H1 (cell line): Measurements from ENCODE around the gene G6PC3. TPM values are rescaled to one million over a fixed set of nuclear protein-coding genes. Genes with fewer than 3 reads are reported as not detected.

Experiments
- CTCF ChIA-PET: fragments of 300-600 bp; sonication (Branson Sonifier 250); formaldehyde crosslinking; loops from one replicate; lab custom pipeline; 2021; ENCODE audit not compliant: partially characterized antibody; lab: Charles Lee
- POLR2A ChIA-PET: fragments of 300-600 bp; sonication (Branson Sonifier 250); formaldehyde crosslinking; loops from one replicate; lab custom pipeline; 2021; ENCODE audit warnings: inconsistent platforms; ENCODE audit not compliant: partially characterized antibody; lab: Charles Lee
- DNase-seq, 2 experiments: peaks; one replicate each; pipeline versions ENCODE4 v3.0.0 to v3.0.0-alpha.2; 2010 to 2022; ENCODE audit warnings: low spot score in 2 of 2, low read depth in 1 of 2, mixed read lengths in 1 of 2
- FAIRE-seq: peaks from 2 replicates; lab custom pipeline; 2011; peaks lifted over from hg19 to GRCh38; lab: Jason Lieb, UNC
- H2AFZ ChIP-seq: 2 replicates; pipeline ENCODE4 v1.8.1; 2012; ENCODE audit warnings: low read length, inconsistent platforms
- H2AK5ac ChIP-seq: 2 replicates; pipeline ENCODE4 v1.6.1; 2013; ENCODE audit warnings: low read depth, low read length
- H2BK120ac ChIP-seq: replicated peaks from 2 replicates; pipeline ENCODE3; 2013; ENCODE audit warnings: low read depth, low read length, inconsistent platforms
- H2BK12ac ChIP-seq: 2 replicates; pipeline ENCODE4 v1.6.1; 2013; ENCODE audit warnings: low read depth, low read length
- H2BK15ac ChIP-seq: 2 replicates; pipeline ENCODE4 v1.6.1; 2013; ENCODE audit warnings: low read length
- H2BK20ac ChIP-seq: 2 replicates; pipeline ENCODE4 v1.6.1; 2013; ENCODE audit warnings: low read length
- H2BK5ac ChIP-seq: 2 replicates; pipeline ENCODE4 v1.6.1; 2013; ENCODE audit warnings: low read depth, low read length
- H3K14ac ChIP-seq: 2 replicates; pipeline ENCODE4 v1.6.1; 2013; ENCODE audit warnings: inconsistent platforms; ENCODE audit not compliant: insufficient read length
- H3K18ac ChIP-seq: 2 replicates; pipeline ENCODE4 v1.6.1; 2013; ENCODE audit warnings: low read length; ENCODE audit errors: extremely low read depth
- H3K23ac ChIP-seq: 2 replicates; pipeline ENCODE4 v1.6.1; 2013; ENCODE audit warnings: inconsistent platforms; ENCODE audit not compliant: insufficient read length
- H3K23me2 ChIP-seq: 2 replicates; pipeline ENCODE4 v1.6.1; 2013; ENCODE audit warnings: low read depth, low read length
- H3K27ac ChIP-seq: 2 replicates; pipeline ENCODE4 v1.6.1; 2011; ENCODE audit warnings: low read depth, low read length, inconsistent platforms
- H3K27me3 ChIP-seq, 4 experiments: replicated peaks in 1 of 4; 1 replicate in 1 of 4; 2 replicates in 3 of 4; pipeline versions ENCODE4 v1.6.1 to v1.8.1; 2011 to 2013; ENCODE audit warnings: low read length in 3 of 4, mild to moderate bottlenecking in 3 of 4, inconsistent platforms in 2 of 4, mixed read lengths in 2 of 4, moderate library complexity in 1 of 4; ENCODE audit not compliant: control insufficient read depth in 3 of 4, insufficient read depth in 3 of 4; ENCODE audit errors: extremely low read depth in 1 of 4
- H3K36me3 ChIP-seq, 4 experiments: 2 replicates each; pipeline versions ENCODE4 v1.6.1 to v1.8.1; 2011 to 2013; ENCODE audit warnings: mild to moderate bottlenecking in 4 of 4, low read length in 3 of 4, moderate library complexity in 2 of 4, control low read depth in 1 of 4, inconsistent platforms in 1 of 4; ENCODE audit not compliant: insufficient read depth in 4 of 4, control insufficient read depth in 2 of 4
- H3K4ac ChIP-seq: replicated peaks from 2 replicates; pipeline ENCODE3; 2013; ENCODE audit warnings: low read length, low read depth, mixed read lengths, inconsistent platforms; ENCODE audit not compliant: insufficient read length
- H3K4me1 ChIP-seq, 4 experiments: replicated peaks in 1 of 4; 1 replicate in 1 of 4; 2 replicates in 3 of 4; pipeline versions ENCODE4 v1.6.1 to v1.8.1; 2011 to 2013; ENCODE audit warnings: low read length in 3 of 4, inconsistent platforms in 2 of 4, mixed read lengths in 1 of 4; ENCODE audit not compliant: insufficient read depth in 4 of 4, control insufficient read depth in 3 of 4
- H3K4me2 ChIP-seq, 2 experiments: 2 replicates each; pipeline versions ENCODE4 v1.6.1 to v1.8.1; 2011 to 2013; ENCODE audit warnings: low read depth in 2 of 2, low read length in 2 of 2, control low read depth in 1 of 2, inconsistent platforms in 1 of 2, mild to moderate bottlenecking in 1 of 2; ENCODE audit not compliant: insufficient read depth in 1 of 2
- H3K4me3 ChIP-seq, 4 experiments: fragments of 200-600, 300-600 bp in 1 of 4; sonication (generic), shearing (Covaris generic), sonication (Bioruptor Twin) in 1 of 4; 2 replicates each; pipeline versions ENCODE4 v1.5.1 to v1.8.1; 2011 to 2016; ENCODE audit warnings: low read length in 4 of 4, low read depth in 3 of 4, control low read depth in 2 of 4, inconsistent platforms in 2 of 4, mild to moderate bottlenecking in 2 of 4, mixed read lengths in 1 of 4, moderate library complexity in 1 of 4; ENCODE audit not compliant: insufficient read depth in 2 of 4; ENCODE audit errors: extremely low read depth in 1 of 4
- H3K56ac ChIP-seq: replicated peaks from 2 replicates; pipeline ENCODE3; 2013; ENCODE audit warnings: low read depth, mild to moderate bottlenecking, mixed read lengths, low read length, inconsistent platforms; ENCODE audit not compliant: insufficient read length
- H3K79me1 ChIP-seq: 2 replicates; pipeline ENCODE4 v1.6.1; 2013; ENCODE audit warnings: low read depth, low read length, control low read depth
- H3K79me2 ChIP-seq, 2 experiments: 2 replicates each; pipeline versions ENCODE4 v1.6.1 to v1.8.1; 2012 to 2013; ENCODE audit warnings: low read length in 2 of 2, mild to moderate bottlenecking in 2 of 2, inconsistent platforms in 1 of 2; ENCODE audit not compliant: insufficient read depth in 2 of 2, control insufficient read depth in 1 of 2
- H3K9ac ChIP-seq, 4 experiments: replicated peaks in 1 of 4; 1 replicate in 1 of 4; 2 replicates in 3 of 4; pipeline versions ENCODE4 v1.6.1 to v1.8.1; 2011 to 2013; ENCODE audit warnings: low read depth in 3 of 4, low read length in 3 of 4, control low read depth in 2 of 4, mild to moderate bottlenecking in 2 of 4, moderate library complexity in 2 of 4, inconsistent platforms in 1 of 4; ENCODE audit errors: extremely low read depth in 1 of 4
- H3K9me3 ChIP-seq, 2 experiments: 2 replicates each; pipeline versions ENCODE4 v1.6.1 to v1.8.1; 2012 to 2013; ENCODE audit warnings: mild to moderate bottlenecking in 2 of 2, moderate library complexity in 2 of 2, control low read depth in 1 of 2, inconsistent platforms in 1 of 2, low read depth in 1 of 2, low read length in 1 of 2, mixed read lengths in 1 of 2; ENCODE audit not compliant: insufficient read depth in 2 of 2
- H4K20me1 ChIP-seq, 2 experiments: replicated peaks in 1 of 2; 2 replicates each; pipeline versions ENCODE3 to v1.8.1; 2011 to 2013; ENCODE audit warnings: inconsistent platforms in 2 of 2, low read length in 2 of 2, mild to moderate bottlenecking in 1 of 2; ENCODE audit not compliant: insufficient read depth in 2 of 2, control insufficient read depth in 1 of 2
- H4K5ac ChIP-seq: 2 replicates; pipeline ENCODE4 v1.6.1; 2013; ENCODE audit warnings: low read length, low read depth, mixed read lengths, inconsistent platforms; ENCODE audit not compliant: insufficient read length
- H4K8ac ChIP-seq: 2 replicates; pipeline ENCODE4 v1.8.0; 2013; ENCODE audit warnings: mild to moderate bottlenecking, moderate library complexity, low read length, inconsistent platforms; ENCODE audit not compliant: insufficient read depth; ENCODE audit errors: extremely low read depth
- H4K91ac ChIP-seq: replicated peaks from 2 replicates; pipeline ENCODE3; 2013; ENCODE audit warnings: low read length, mixed read lengths, inconsistent platforms; ENCODE audit not compliant: insufficient read length
- CHD1 ChIP-seq: IDR thresholded peaks from 2 replicates; pipeline ENCODE4 v1.6.1; 2012; ENCODE audit warnings: low read depth, low read length, improper control_type of control experiment
- CREB1 ChIP-seq: IDR thresholded peaks from 2 replicates; pipeline ENCODE4 v1.6.1; 2012; ENCODE audit warnings: inconsistent platforms
- EGR1 ChIP-seq: IDR thresholded peaks from 2 replicates; pipeline ENCODE4 v1.6.1; 2011; ENCODE audit warnings: low read depth, low read length, borderline replicate concordance
- EZH2 ChIP-seq: fragments of 200-600 bp; sonication (generic); IDR thresholded peaks from 2 replicates; pipeline ENCODE4 v1.7.1; 2012; ENCODE audit warnings: low read depth, mild to moderate bottlenecking, moderate library complexity, low read length, inconsistent platforms; ENCODE audit not compliant: severe bottlenecking
- NRF1 ChIP-seq: IDR thresholded peaks from 2 replicates; pipeline ENCODE4 v1.6.1; 2011; ENCODE audit warnings: mild to moderate bottlenecking, low read depth, low read length, improper control_type of control experiment
- POLR2A ChIP-seq, 2 experiments: IDR thresholded peaks; 1 replicate in 1 of 2; 2 replicates in 1 of 2; pipeline ENCODE4 v1.6.1; 2011; ENCODE audit warnings: low read depth in 2 of 2, low read length in 2 of 2, mild to moderate bottlenecking in 2 of 2; ENCODE audit errors: control extremely low read depth in 1 of 2
- RAD21 ChIP-seq, 2 experiments: IDR thresholded peaks in 1 of 2; conservative IDR thresholded peaks in 1 of 2; 2 replicates each; pipeline ENCODE4 v1.6.1; 2011; ENCODE audit warnings: low read depth in 2 of 2, low read length in 2 of 2, improper control_type of control experiment in 1 of 2, inconsistent platforms in 1 of 2, mild to moderate bottlenecking in 1 of 2, moderate library complexity in 1 of 2
- SIN3A ChIP-seq, 2 experiments: IDR thresholded peaks in 1 of 2; conservative IDR thresholded peaks in 1 of 2; 2 replicates each; pipeline ENCODE4 v1.6.1; 2011 to 2012; ENCODE audit warnings: low read length in 2 of 2, improper control_type of control experiment in 1 of 2, low read depth in 1 of 2, mild to moderate bottlenecking in 1 of 2
- TAF7 ChIP-seq: optimal IDR thresholded peaks from 2 replicates; pipeline ENCODE3; 2011; ENCODE audit warnings: low read depth, mild to moderate bottlenecking, inconsistent platforms, low read length, moderate library complexity, borderline replicate concordance
- TBP ChIP-seq: IDR thresholded peaks from 2 replicates; pipeline ENCODE4 v1.6.1; 2011; ENCODE audit warnings: low read depth, low read length, improper control_type of control experiment
- TCF12 ChIP-seq: IDR thresholded peaks from 2 replicates; pipeline ENCODE4 v1.6.1; 2011; ENCODE audit warnings: low read depth, mild to moderate bottlenecking, low read length
- TEAD4 ChIP-seq: IDR thresholded peaks from 2 replicates; pipeline ENCODE4 v1.6.1; 2012; ENCODE audit warnings: low read depth, low read length, inconsistent platforms, mixed read lengths
- ZNF274 ChIP-seq: IDR thresholded peaks from 2 replicates; pipeline ENCODE4 v1.7.0; 2012; ENCODE audit warnings: low read length, borderline replicate concordance; ENCODE audit errors: extremely low read depth
- WGBS, 2 experiments: shearing (Covaris generic) in 1 of 2; methylation state at CpG; one replicate each; pipeline versions ENCODE4 v1.1.6 to v1.1.7; 2013 to 2015; ENCODE audit warnings: low lambda C conversion rate in 2 of 2, mixed read lengths in 2 of 2, inconsistent platforms in 1 of 2, low coverage in 1 of 2, missing lambda C conversion rate in 1 of 2; ENCODE audit not compliant: insufficient replicate concordance in 2 of 2, insufficient coverage in 1 of 2, insufficient read length in 1 of 2; ENCODE audit errors: extremely low coverage in 1 of 2, missing lambda C conversion rate in 1 of 2; 5-methylcytosine and 5-hydroxymethylcytosine counted together
- polyA plus RNA-seq, 7 experiments: library from polyadenylated mRNA; depleted of rRNA in 3 of 7; stranded (reverse) in 5 of 7; unstranded in 2 of 7; fragments of >200 nt in 5 of 7; fragments of 200-250 nt in 2 of 7; gene quantifications; 1 replicate in 5 of 7; 2 replicates in 1 of 7; 4 replicates in 1 of 7; pipeline versions ENCODE4 v1.2.1 to v1.2.3, GENCODE V29; 2011 to 2013; ENCODE audit warnings: missing spikeins in 2 of 7, mixed read lengths in 2 of 7
- total RNA-seq: library from RNA; stranded (reverse); fragmentation: NEBNext Ultra II Directional; extraction: Animal tissue kit (Norgen Biotek cat#: 25700); gene quantifications from 2 replicates; pipeline ENCODE4 v1.2.1, GENCODE V29; 2021

G6PC3 gene
- total and polyA plus RNA-seq, 2 of the 8 experiments (the other 6 are each of a cell fraction or from before 2014, with no cell fraction given) = 104 to 343 TPM

GRCh38 chr17:44049294-44050060 lies 21.1 kb upstream of the G6PC3 start:
- Histone ChIP-seq H3K79me1 (peaks cover 3% of the 10 kb centered on the region), H3K27ac (no peak overlapping the region), H3K23ac (no peak overlapping the region), H3K56ac (no peak overlapping the region), H3K9me3 (no peaks in the 10 kb centered on the region; a peak in 1 of 4 replicates), H3K4me2 (no peak overlapping the region), H2BK15ac (no peak overlapping the region), H4K20me1 (peaks cover 7 to 9% of the 10 kb centered on the region in 2 experiments), H4K91ac (no peak overlapping the region), H2AK5ac (no peak overlapping the region), H3K14ac (no peak overlapping the region), H3K4me3 (no peak overlapping the region), H3K4me1 (no peaks in the 10 kb centered on the region), H2BK120ac (no peak overlapping the region), H3K18ac (no peak overlapping the region), H3K9ac (no peak overlapping the region), H4K5ac (no peak overlapping the region), H3K4ac (no peak overlapping the region), H3K27me3 (no peaks in the 10 kb centered on the region), H2BK12ac (no peak overlapping the region), H2BK5ac (no peak overlapping the region), H3K79me2 (peaks cover 5 to 77% of the 10 kb centered on the region in 2 experiments; a peak in 3 of 4 replicates), H2BK20ac (no peak overlapping the region), H4K8ac (no peak overlapping the region), H2AFZ (no peak overlapping the region), H3K36me3 (peaks cover 11 to 72% (median 40%) of the 10 kb centered on the region in 4 experiments), H3K23me2 (no peaks in the 10 kb centered on the region)
- WGBS, 2 experiments = 93% methylated on average over 9 of the region's 9 CpGs; no CpG with 5 or more reads in 1 of the 2 experiments
- POLR2A ChIA-PET = interaction anchor here (0.7 to 1.6 kb wide), 4 partner anchors 9 to 44 kb away, joined by 3 to 5 read pairs (median 3); partner anchors contain the start of gene LSM12
- CTCF ChIA-PET = interaction anchor here (0.6 to 3.7 kb wide), 5 partner anchors 7 to 356 kb away, joined by 3 to 23 read pairs (median 4); no protein-coding TSS in a partner anchor
- no peak for FAIRE-seq
- DNase-seq = no peak
- TF ChIP-seq TBP (no peak), TEAD4 (no peak), NRF1 (no peak), EGR1 (no peak), CREB1 (no peak), ZNF274 (no peak), POLR2A (IDR thresholded peaks at IDR 0.05; ENCODE audit: control extremely low read depth in 1 of 2, low read depth in 2 of 2, low read length in 2 of 2) (no peak), RAD21 (IDR thresholded peaks at IDR 0.05 in 1 of 2, conservative IDR thresholded peaks at IDR 0.05 in 1 of 2; ENCODE audit: low read depth in 2 of 2, low read length in 2 of 2) (no peak), EZH2 (no peak), CHD1 (no peak), TCF12 (no peak), TAF7 (no peak), SIN3A (conservative IDR thresholded peaks at IDR 0.05 in 1 of 2, IDR thresholded peaks at IDR 0.05 in 1 of 2; ENCODE audit: low read depth in 1 of 2, low read length in 2 of 2) (no peak)
